Stimulated activated CD4-positive, alpha-beta T cell treated with anti-CD3 and anti-CD28 coated beads, TNF-alpha, amount 100 ng/mL, for 48 hours (primary cell): ENCODE measurements around the gene NMUR1.
"Not testable (repeated sequence)": the region's sequence is repeated elsewhere in the genome, so short reads cannot be mapped to it uniquely, and the experiment has no call there.

Experiments used
- DNase-seq, 3 donors: peaks; one replicate each; pipeline ENCODE4 v3.0.0-alpha.2; 2020; ENCODE audit warnings: low read depth in 3 of 3

NMUR1 gene

GRCh38 chr2:231530099-231531011, at the start of gene NMUR1:
TSS of gene NMUR1 (minus strand) at chr2:231530445. CDS start at chr2:231530361, 84 bp downstream.
- DNase-seq, result peak; percentile 35 to 56 (median 48)

- DNase-seq, result no peak
Measured at GRCh38 chr2:231579560-231579959, 49.3 kb upstream of the NMUR1 start.

GRCh38 chr2:231578655-231579054, 48.4 kb upstream of the NMUR1 start:
- not testable (repeated sequence) for DNase-seq

GRCh38 chr2:231576465-231576864, 46.2 kb upstream of the NMUR1 start:
- DNase-seq, result no peak

GRCh38 chr2:231575612-231576256, 45.5 kb upstream of the NMUR1 start:
- DNase-seq, result no peak

GRCh38 chr2:231573698-231574421, 43.6 kb upstream of the NMUR1 start:
- DNase-seq, result no peak

- no peak for DNase-seq
Measured at GRCh38 chr2:231573096-231573495, 42.9 kb upstream of the NMUR1 start.

GRCh38 chr2:231571661-231572191, 41.5 kb upstream of the NMUR1 start:
- DNase-seq, result no peak

GRCh38 chr2:231570915-231571314, 40.7 kb upstream of the NMUR1 start:
- DNase-seq, result not testable (repeated sequence)

- DNase-seq, result peak in 1 of 3 donors; percentile 15
Measured at GRCh38 chr2:231568785-231569435, 38.7 kb upstream of the NMUR1 start.

GRCh38 chr2:231568098-231568784, 38.0 kb upstream of the NMUR1 start:
- no peak for DNase-seq

- no peak for DNase-seq
Measured at GRCh38 chr2:231567159-231567558, 36.9 kb upstream of the NMUR1 start.

GRCh38 chr2:231565887-231566594, 35.8 kb upstream of the NMUR1 start:
- DNase-seq, result no peak

GRCh38 chr2:231563378-231563961, 33.2 kb upstream of the NMUR1 start:
- DNase-seq, result peak in 2 of 3 donors; percentile 32 to 47

GRCh38 chr2:231557571-231558217, 27.4 kb upstream of the NMUR1 start:
- DNase-seq, result peak; percentile 29 to 46 (median 40)

- DNase-seq, result no peak
Measured at GRCh38 chr2:231556981-231557380, 26.7 kb upstream of the NMUR1 start.

- DNase-seq, result not testable (repeated sequence)
Measured at GRCh38 chr2:231556496-231556895, 26.3 kb upstream of the NMUR1 start.

- no peak for DNase-seq
Measured at GRCh38 chr2:231554748-231555545, 24.7 kb upstream of the NMUR1 start.
